ENCODE measurements around the gene AGAP1. TPM values are rescaled to one million over a fixed set of nuclear protein-coding genes. Genes with fewer than 3 reads are reported as not detected.

Gene AGAP1
- total RNA-seq, 4 donors from 2014 or later, result 33.7 to 39.9 (median 35.6) TPM

DNA sequence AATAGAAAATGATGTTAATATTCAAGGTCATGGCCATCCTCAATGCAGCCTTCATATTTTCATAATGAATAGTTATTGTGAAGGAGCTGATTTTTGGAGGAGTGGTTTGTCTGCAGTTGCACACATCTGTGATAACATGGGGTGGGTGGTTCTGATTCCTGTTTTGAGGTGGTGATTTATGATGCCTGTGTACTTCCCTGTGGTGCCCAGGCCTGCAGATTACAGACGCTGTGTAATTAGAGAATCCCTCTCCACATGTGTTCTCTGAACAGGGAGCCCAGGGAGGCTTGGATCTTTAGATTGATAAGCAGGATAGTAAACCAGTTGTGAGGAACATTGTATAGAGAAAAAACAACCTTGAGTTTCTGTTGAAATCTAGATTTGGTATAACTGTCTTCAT, 117.5 kb downstream of the AGAP1 start:
- Histone ChIP-seq H3K4me1 (peaks cover 0 to 76% (median 26%) of the 10 kb centered on the region in 4 donors), H3K9me3 (no peaks in the 10 kb centered on the region), H3K27me3 (no peaks in the 10 kb centered on the region), H3K36me3 (no peaks in the 10 kb centered on the region), H3K27ac (no peak overlapping the region), H3K4me3 (no peak overlapping the region)
- WGBS, 2 donors, result 50 to 83% methylated on average over 1 of the region's 1 CpG
- TF ChIP-seq EP300 (IDR thresholded peaks at IDR 0.05) (no peak), POLR2A (IDR thresholded peaks at IDR 0.05) (no peak)
- TF ChIP-seq, protein P1, sequence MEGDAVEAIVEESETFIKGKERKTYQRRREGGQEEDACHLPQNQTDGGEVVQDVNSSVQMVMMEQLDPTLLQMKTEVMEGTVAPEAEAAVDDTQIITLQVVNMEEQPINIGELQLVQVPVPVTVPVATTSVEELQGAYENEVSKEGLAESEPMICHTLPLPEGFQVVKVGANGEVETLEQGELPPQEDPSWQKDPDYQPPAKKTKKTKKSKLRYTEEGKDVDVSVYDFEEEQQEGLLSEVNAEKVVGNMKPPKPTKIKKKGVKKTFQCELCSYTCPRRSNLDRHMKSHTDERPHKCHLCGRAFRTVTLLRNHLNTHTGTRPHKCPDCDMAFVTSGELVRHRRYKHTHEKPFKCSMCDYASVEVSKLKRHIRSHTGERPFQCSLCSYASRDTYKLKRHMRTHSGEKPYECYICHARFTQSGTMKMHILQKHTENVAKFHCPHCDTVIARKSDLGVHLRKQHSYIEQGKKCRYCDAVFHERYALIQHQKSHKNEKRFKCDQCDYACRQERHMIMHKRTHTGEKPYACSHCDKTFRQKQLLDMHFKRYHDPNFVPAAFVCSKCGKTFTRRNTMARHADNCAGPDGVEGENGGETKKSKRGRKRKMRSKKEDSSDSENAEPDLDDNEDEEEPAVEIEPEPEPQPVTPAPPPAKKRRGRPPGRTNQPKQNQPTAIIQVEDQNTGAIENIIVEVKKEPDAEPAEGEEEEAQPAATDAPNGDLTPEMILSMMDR (IDR thresholded peaks at IDR 0.05), result no peak
- DNase-seq (ENCODE audit: low spot score in 2 of 2), result no peak

DNA sequence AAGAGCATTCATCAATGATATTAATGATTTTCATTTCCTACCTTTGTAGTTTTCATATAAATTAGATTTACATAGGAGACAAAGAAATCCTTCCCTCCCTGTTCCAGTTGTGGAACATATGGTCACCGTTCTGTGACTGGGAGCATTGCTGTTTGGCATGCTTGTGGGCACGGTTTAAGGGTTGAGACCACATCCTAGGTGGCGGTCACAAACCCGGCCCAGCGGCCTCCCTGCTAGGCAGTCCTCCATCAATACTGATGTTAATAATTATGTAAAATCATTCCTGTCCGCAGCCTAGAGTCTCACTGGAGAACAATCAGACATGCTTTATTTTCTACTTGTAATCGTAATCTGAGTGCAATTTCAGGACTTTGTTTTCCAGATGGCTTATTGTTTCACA, 117.9 kb downstream of the AGAP1 start:
- no peak for DNase-seq (ENCODE audit: low spot score in 2 of 2)
- H3K4me3 ChIP-seq, result no peak overlapping the region
- WGBS, 2 donors, result 77 to 83% methylated on average over 7 of the region's 7 CpGs

DNA sequence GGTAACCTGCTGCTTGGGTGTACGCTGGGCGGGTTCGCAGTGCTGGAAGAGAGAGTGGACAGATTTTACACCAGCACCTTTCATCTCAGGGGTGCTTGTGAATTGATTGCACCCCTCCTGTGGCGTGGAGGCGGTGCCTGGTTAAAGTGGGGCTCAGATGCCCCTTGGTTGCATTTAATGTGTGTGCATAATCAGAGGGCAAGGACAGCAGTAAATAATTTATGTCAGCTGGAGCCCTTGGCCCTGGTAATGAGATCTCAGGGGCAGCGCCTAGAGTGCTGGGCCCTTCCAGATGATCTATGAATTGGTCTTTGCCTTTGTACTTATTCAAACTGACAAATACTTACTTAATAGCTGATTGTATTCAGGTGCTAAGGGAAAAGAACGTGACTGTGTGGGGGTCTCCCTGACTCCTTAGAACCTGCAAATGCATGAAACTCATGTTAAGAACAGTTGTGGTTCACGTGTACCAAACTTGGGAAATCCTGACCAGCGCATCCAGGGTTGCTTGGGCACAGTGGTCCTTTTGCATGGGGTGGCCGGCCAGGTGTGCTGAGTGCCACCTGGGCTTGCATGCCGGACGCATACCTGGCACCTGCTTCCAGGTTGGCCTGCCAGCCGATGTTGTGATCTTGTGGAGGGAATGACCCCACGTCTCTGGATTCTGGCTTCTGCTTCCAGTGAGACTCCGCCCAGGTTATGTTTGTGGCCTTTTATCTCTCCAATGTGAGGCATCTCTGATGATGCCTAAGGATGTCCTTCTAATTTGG, 118.5 kb downstream of the AGAP1 start:
- TF ChIP-seq, protein P1 (IDR thresholded peaks at IDR 0.05), result no peak
- TF ChIP-seq EP300 (IDR thresholded peaks at IDR 0.05) (no peak), POLR2A (IDR thresholded peaks at IDR 0.05) (no peak)
- H3K36me3 ChIP-seq, result no peaks in the 10 kb centered on the region
- no peaks in the 10 kb centered on the region for H3K9me3 ChIP-seq
- H3K4me3 ChIP-seq, result no peak overlapping the region
- no peak overlapping the region for H3K27ac ChIP-seq
- peaks cover 0 to 76% (median 26%) of the 10 kb centered on the region in 4 donors for H3K4me1 ChIP-seq
- H3K27me3 ChIP-seq, result no peaks in the 10 kb centered on the region
- no peak for DNase-seq (ENCODE audit: low spot score in 2 of 2)
- 90 to 93% methylated on average over 15 of the region's 15 CpGs for WGBS, 2 donors

More for the DNA sequence above, 117.9 kb downstream of the AGAP1 start:
- Histone ChIP-seq H3K27me3 (no peaks in the 10 kb centered on the region), H3K36me3 (no peaks in the 10 kb centered on the region), H3K9me3 (no peaks in the 10 kb centered on the region), H3K4me1 (peaks cover 0 to 76% (median 25%) of the 10 kb centered on the region in 4 donors), H3K27ac (no peak overlapping the region)
- TF ChIP-seq, protein P1 (IDR thresholded peaks at IDR 0.05), result no peak
- TF ChIP-seq EP300 (IDR thresholded peaks at IDR 0.05), result no peak
- no peak for TF ChIP-seq POLR2A (IDR thresholded peaks at IDR 0.05)

DNA sequence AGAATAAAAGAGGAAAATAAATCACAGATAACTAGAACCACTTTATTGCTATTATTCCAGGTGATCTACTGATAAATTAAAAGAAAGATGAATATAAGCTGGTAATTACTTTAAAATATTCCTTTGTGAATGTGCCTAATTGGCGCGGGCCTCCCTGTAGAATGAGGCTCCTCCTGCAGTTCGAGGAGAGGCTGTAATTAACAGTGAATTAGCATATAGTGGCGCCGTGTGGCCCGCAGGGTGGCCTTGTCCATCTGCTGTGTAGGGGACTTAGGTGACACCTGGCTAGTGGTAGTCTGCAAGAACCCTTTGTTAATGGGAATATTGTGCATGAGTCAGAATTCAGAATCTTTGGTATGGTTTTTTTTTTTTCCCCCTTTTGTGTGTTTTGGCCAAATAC, 119.8 kb downstream of the AGAP1 start:
- Histone ChIP-seq H3K4me3 (no peak overlapping the region), H3K4me1 (peaks cover 0 to 74% (median 32%) of the 10 kb centered on the region in 4 donors), H3K27me3 (no peaks in the 10 kb centered on the region), H3K27ac (no peak overlapping the region), H3K36me3 (no peaks in the 10 kb centered on the region), H3K9me3 (no peaks in the 10 kb centered on the region)
- no peak for DNase-seq (ENCODE audit: low spot score in 2 of 2)
- TF ChIP-seq, protein P1 (IDR thresholded peaks at IDR 0.05), result no peak
- TF ChIP-seq EP300 (IDR thresholded peaks at IDR 0.05), result no peak
- no peak for TF ChIP-seq POLR2A (IDR thresholded peaks at IDR 0.05)
- 92 to 94% methylated on average over 6 of the region's 6 CpGs for WGBS, 2 donors

DNA sequence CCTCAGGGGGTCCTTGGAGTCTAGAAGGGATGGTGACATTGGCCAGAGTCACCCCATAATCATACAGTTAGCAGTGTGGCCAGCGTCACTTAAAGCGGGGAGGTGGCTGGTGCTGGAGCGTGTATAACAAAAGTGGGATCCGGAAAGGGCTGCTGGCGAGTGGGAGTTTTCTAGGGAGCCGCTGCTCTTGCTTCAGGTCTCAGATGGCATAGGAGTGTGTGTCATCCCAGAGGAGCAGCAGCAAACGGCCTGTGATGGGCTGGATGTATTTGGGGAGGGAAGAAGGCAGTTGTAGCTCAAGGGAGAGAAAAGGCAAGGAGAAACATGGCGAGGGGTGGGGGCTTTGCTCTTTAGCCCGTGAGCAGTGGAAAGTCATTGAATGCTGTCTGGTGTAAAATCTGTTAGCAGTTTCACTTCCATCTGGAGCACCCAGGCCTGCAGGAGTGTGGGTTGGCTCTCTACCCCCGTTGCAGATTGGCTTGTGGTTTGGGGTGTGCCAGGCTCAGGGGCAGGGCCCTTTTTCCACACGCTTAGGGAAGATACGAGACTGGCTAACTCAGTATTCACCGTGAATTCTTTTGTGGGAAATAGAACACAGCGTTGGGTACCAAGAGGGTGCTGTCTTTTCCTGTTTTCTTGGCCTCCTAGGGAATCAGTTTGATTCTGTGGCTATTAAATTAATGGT, 120.5 kb downstream of the AGAP1 start:
- no peaks in the 10 kb centered on the region for H3K9me3 ChIP-seq

More for the DNA sequence above, 120.5 kb downstream of the AGAP1 start:
- Histone ChIP-seq H3K27me3 (no peaks in the 10 kb centered on the region), H3K36me3 (no peaks in the 10 kb centered on the region), H3K27ac (peak overlapping the region; percentile 28 to 81 (median 64)), H3K4me1 (peaks cover 0 to 67% (median 32%) of the 10 kb centered on the region in 4 donors), H3K4me3 (no peak overlapping the region)
- DNase-seq (ENCODE audit: low spot score in 2 of 2), result no peak
- no peak for TF ChIP-seq EP300 (IDR thresholded peaks at IDR 0.05)
- TF ChIP-seq, protein P1 (IDR thresholded peaks at IDR 0.05), result no peak
- no peak for TF ChIP-seq POLR2A (IDR thresholded peaks at IDR 0.05)
- WGBS, 2 donors, result 67 to 76% methylated on average over 14 of the region's 14 CpGs
